Measurements from ENCODE around the gene KAZN.

- no peak for TF ChIP-seq CTCF (conservative IDR thresholded peaks at IDR 0.05; ENCODE audit: low read length)
- TF ChIP-seq EZH2phosphoT487 (IDR thresholded peaks at IDR 0.05; ENCODE audit: borderline replicate concordance) = no peak
These were observed 387.7 kb downstream of the KAZN start for GRCh38 chr1:14986168-14986567.
